RWPE1 (cell line): ENCODE measurements around the gene DRAP1.

Experiments
- CTCF ChIA-PET: fragments of 350-600 bp; sonication (Branson Sonifier 250); formaldehyde crosslinking; extraction: SDS; loops from one replicate; lab custom pipeline; 2021; lab: Yijun Ruan, JAX
- POLR2A ChIA-PET: fragments of 400-600 bp; formaldehyde crosslinking; extraction: SDS; loops from one replicate; lab custom pipeline; 2020; ENCODE audit warnings: antibody characterized with exemption; ENCODE audit not compliant: low non-redundant PET; lab: Yijun Ruan, JAX
- DNase-seq: peaks from one replicate; pipeline ENCODE4 v3.0.0; 2012; ENCODE audit warnings: low spot score
- H3K27ac ChIP-seq: fragments of 450-650 bp; 2 replicates; pipeline ENCODE4 v1.5.1; 2017
- TF ChIP-seq, protein P1 (sequence below): fragments of 450-650 bp; conservative IDR thresholded peaks from 2 replicates; pipeline ENCODE4 v1.5.1; 2017; ENCODE audit warnings: low read depth, mild to moderate bottlenecking

The DRAP1 gene

DNA sequence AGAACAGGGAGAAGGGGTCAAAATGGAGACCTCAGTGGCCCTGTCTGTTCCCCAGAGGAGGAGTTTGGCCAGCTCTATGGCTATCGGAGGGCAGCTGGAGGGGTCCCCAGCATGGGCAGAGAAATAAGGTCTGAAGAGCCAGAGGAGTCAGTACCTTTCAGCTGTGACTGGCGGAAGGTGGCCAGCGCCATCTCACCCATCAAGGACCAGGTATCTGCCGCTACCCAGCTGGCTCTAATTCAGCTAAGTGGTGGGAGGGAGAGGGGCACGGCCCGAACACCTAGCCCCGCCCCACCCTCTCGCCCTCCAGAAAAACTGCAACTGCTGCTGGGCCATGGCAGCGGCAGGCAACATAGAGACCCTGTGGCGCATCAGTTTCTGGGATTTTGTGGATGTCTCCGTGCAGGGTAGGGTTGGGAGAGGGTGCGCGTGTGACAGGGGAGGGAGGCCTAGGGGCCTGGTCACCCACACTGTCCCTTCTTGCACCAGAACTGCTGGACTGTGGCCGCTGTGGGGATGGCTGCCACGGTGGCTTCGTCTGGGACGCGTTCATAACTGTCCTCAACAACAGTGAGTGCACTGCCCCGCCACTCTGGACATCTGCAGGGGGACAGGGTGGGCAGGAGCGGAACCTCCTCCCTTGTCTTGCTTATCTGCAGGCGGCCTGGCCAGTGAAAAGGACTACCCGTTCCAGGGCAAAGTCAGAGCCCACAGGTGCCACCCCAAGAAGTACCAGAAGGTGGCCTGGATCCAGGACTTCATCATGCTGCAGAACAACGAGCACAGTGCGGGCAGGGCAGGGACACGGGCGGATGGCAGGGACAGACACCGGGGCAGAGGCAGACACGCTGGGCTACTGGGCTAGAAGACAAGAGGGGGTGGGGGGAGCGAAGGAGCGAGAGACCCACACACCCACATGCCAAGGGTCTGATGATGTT lies 36.8 kb upstream of the DRAP1 start:
- no peak overlapping the region; the same call in 1 of the 2 replicates for H3K27ac ChIP-seq
- CTCF ChIA-PET: interaction anchor here (0.8 to 1.4 kb wide), 2 partner anchors 13 to 22 kb away, joined by 3 read pairs; partner anchors contain the start of gene MUS81
- POLR2A ChIA-PET: no interaction called here
- TF ChIP-seq, protein P1, sequence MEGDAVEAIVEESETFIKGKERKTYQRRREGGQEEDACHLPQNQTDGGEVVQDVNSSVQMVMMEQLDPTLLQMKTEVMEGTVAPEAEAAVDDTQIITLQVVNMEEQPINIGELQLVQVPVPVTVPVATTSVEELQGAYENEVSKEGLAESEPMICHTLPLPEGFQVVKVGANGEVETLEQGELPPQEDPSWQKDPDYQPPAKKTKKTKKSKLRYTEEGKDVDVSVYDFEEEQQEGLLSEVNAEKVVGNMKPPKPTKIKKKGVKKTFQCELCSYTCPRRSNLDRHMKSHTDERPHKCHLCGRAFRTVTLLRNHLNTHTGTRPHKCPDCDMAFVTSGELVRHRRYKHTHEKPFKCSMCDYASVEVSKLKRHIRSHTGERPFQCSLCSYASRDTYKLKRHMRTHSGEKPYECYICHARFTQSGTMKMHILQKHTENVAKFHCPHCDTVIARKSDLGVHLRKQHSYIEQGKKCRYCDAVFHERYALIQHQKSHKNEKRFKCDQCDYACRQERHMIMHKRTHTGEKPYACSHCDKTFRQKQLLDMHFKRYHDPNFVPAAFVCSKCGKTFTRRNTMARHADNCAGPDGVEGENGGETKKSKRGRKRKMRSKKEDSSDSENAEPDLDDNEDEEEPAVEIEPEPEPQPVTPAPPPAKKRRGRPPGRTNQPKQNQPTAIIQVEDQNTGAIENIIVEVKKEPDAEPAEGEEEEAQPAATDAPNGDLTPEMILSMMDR: no peak
- DNase-seq: no peak

DNA sequence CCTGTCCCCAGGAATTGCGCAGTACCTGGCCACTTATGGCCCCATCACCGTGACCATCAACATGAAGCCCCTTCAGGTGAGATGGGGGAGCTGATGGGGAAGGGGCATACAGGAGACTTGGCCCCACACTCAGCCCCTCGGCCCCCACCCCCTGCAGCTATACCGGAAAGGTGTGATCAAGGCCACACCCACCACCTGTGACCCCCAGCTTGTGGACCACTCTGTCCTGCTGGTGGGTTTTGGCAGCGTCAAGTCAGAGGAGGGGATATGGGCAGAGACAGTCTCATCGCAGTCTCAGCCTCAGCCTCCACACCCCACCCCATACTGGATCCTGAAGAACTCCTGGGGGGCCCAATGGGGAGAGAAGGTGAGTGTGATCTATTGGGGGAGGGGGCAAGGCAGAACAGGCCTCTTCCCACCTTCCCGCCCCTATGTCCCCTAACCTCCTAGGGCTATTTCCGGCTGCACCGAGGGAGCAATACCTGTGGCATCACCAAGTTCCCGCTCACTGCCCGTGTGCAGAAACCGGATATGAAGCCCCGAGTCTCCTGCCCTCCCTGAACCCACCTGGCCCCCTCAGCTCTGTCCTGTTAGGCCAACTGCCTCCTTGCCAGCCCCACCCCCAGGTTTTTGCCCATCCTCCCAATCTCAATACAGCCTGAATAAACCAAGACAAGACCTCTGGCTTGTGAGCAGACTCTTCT lies 36.0 kb upstream of the DRAP1 start:
- TF ChIP-seq, protein P1: no peak
- DNase-seq: no peak
- CTCF ChIA-PET: interaction anchor here (0.6 to 1.9 kb wide), 3 partner anchors 26 to 105 kb away, joined by 4 to 11 read pairs (median 7); no protein-coding TSS in a partner anchor
- POLR2A ChIA-PET: interaction anchor here (0.6 kb wide), 1 partner anchor 922 kb away, joined by 11 read pairs; no protein-coding TSS in a partner anchor
- H3K27ac ChIP-seq: no peak overlapping the region

DNA sequence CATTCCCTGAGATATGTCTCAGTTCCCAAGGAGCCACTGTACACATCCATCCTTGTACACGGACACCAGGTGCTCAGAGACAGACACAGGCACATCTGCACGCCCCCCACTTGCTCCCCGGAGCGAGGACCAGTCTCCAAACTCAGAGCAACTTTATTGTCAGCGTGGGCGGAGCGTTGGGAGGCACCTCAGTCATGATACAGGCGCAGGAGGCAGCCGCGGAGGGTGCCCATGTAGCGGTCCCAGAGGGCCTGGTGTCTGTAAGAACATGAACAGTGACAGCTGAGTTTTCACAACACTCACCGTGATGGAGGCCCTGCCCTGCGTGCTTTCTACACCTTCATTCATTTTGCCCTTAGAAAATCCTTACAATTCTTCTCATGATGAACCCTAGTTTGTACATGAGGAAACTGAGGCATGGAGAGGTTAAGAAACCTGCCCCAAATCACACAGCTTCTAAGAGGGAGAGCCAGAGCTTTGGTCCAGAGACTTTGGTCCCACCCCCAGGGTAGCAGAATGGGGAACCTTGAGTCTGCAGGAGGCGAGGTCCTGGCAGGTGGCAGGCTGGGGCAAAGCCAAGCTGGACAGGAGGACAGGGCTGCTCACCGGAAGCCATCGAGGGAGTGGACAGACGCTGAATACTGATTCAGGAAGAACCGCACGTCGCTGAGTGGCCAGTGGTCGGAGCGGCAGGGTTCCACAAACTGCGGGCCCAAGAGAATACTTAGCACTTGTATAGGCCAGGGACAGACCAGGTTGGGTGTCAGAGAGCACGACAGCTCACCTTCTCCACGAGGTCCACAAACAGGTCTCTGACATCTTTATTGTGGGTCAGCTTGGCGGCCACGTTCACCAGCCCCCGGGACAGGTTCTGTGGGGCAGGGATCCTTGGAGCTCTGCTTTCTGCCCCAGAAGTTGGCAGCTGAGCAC lies 35.2 kb upstream of the DRAP1 start:
- ChIA-PET CTCF (interaction anchor here (0.5 to 1.9 kb wide), 23 partner anchors 8 to 722 kb away, joined by 3 to 15 read pairs (median 4); partner anchors contain the start of genes CCDC87, KAT5 and MUS81), POLR2A (interaction anchor here (0.6 to 1.0 kb wide), 3 partner anchors 7 to 197 kb away, joined by 3 to 8 read pairs (median 3); no protein-coding TSS in a partner anchor)
- H3K27ac ChIP-seq: peak overlapping the region; percentile 30; the same call in 1 of the 2 replicates
- DNase-seq: no peak
- TF ChIP-seq, protein P1: no peak

DNA sequence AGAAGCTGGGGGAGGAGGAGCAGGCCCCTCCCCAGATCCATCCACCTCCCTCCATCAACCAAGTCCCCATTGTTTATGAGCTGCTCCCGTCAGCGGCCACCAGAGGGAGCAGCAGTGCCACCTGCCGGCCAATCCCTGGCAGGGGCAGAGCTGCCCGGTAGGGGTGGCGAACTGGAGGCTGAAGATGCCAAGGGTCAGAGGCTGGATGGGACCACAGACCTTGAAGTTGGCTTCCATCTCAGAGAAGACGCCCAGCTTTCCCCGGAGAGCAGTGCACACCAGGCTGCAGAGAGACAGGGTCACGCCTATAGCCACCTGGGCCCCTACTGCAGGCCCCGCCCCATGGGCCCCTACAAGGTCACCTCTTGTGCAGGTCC lies 34.5 kb upstream of the DRAP1 start:
- ChIA-PET POLR2A (interaction anchor here (0.6 to 1.0 kb wide), 3 partner anchors 8 to 198 kb away, joined by 3 to 8 read pairs (median 3); no protein-coding TSS in a partner anchor), CTCF (interaction anchor here (0.5 to 1.9 kb wide), 28 partner anchors 9 to 723 kb away, joined by 3 to 15 read pairs (median 4); partner anchors contain the start of genes CCDC87, KAT5 and MUS81)
- peak overlapping the region; percentile 30; the same call in 1 of the 2 replicates for H3K27ac ChIP-seq
- TF ChIP-seq, protein P1: peak; percentile 96
- peak; percentile 79 for DNase-seq

DNA sequence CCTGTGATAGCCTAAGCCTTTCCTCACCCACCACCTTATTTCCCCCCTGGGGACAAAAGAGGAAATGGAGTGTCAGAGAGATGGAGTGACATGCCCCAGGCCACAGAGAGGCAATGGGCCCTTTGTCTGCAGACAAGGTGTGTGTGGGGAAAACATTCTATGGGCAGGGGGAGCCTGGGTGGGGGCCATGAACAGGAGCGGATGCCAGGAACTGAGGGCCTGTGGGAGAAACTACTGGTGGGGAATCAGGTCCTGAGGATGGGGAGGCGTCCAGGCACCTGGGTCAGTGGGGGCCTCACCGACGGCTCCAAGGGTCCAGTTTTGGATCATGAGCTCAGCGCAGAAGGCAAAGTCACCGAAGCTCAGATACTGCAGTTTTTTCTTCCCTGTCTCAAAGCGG lies 34.0 kb upstream of the DRAP1 start:
- ChIA-PET CTCF (interaction anchor here (0.5 to 1.9 kb wide), 24 partner anchors 9 to 258 kb away, joined by 3 to 15 read pairs (median 5); partner anchors contain the start of genes KAT5 and MUS81), POLR2A (interaction anchor here (0.6 to 1.0 kb wide), 3 partner anchors 8 to 198 kb away, joined by 3 to 8 read pairs (median 3); no protein-coding TSS in a partner anchor)
- TF ChIP-seq, protein P1: no peak
- peak overlapping the region; percentile 30 for H3K27ac ChIP-seq
- DNase-seq: no peak
